Parathyroid adenoma (tissue), 2 donors: ENCODE measurements around the gene IGDCC3.

ENCODE experiments used
- H2AFZ ChIP-seq: fragments of 300-600 bp; sonication (generic); one replicate; pipeline ENCODE4 v1.7.0; 2017; ENCODE audit warnings: antibody characterized with exemption, mild to moderate bottlenecking
- H3K27ac ChIP-seq: fragments of 300-600 bp; sonication (generic); one replicate; pipeline ENCODE4 v1.7.0; 2017
- H3K27me3 ChIP-seq: fragments of 300-600 bp; sonication (generic); one replicate; pipeline ENCODE4 v1.7.0; 2017; ENCODE audit warnings: low read length; ENCODE audit not compliant: control insufficient read depth, insufficient read depth
- H3K36me3 ChIP-seq: fragments of 300-600 bp; sonication (generic); one replicate; pipeline ENCODE4 v1.7.0; 2017; ENCODE audit warnings: low read length; ENCODE audit not compliant: control insufficient read depth, insufficient read depth
- H3K4me1 ChIP-seq: fragments of 300-600 bp; sonication (generic); one replicate; pipeline ENCODE4 v1.7.0; 2017; ENCODE audit warnings: control low read depth
- H3K4me2 ChIP-seq: fragments of 300-600 bp; sonication (generic); one replicate; pipeline ENCODE4 v1.7.0; 2017; ENCODE audit warnings: low read length
- H3K4me3 ChIP-seq: fragments of 300-600 bp; sonication (generic); one replicate; pipeline ENCODE4 v1.7.0; 2017; ENCODE audit warnings: low read depth, low read length
- H3K79me2 ChIP-seq: fragments of 300-600 bp; sonication (generic); one replicate; pipeline ENCODE4 v1.7.0; 2017; ENCODE audit warnings: control low read depth
- H3K9ac ChIP-seq: fragments of 300-600 bp; sonication (generic); one replicate; pipeline ENCODE4 v1.7.0; 2017; ENCODE audit warnings: mild to moderate bottlenecking
- H3K9me3 ChIP-seq: fragments of 300-600 bp; sonication (generic); one replicate; pipeline ENCODE4 v1.7.0; 2017; ENCODE audit warnings: low read length; ENCODE audit not compliant: control insufficient read depth
- CTCF ChIP-seq: fragments of 300-600 bp; sonication (generic); IDR thresholded peaks from one replicate; pipeline ENCODE4 v1.7.0; 2017; ENCODE audit warnings: antibody characterized with exemption, mild to moderate bottlenecking
- donor health status: primary hyperparathyroidism.

The IGDCC3 gene

GRCh38 chr15:65334586-65335231 is 43.1 kb downstream of the IGDCC3 start:
- no peaks in the 10 kb centered on the region for H3K36me3 ChIP-seq
- no peak overlapping the region for H3K4me2 ChIP-seq
- no peak overlapping the region for H2AFZ ChIP-seq
- no peaks in the 10 kb centered on the region for H3K9me3 ChIP-seq
- H3K79me2 ChIP-seq: no peaks in the 10 kb centered on the region
- H3K9ac ChIP-seq: no peak overlapping the region
- H3K27me3 ChIP-seq: no peaks in the 10 kb centered on the region
- no peak overlapping the region for H3K27ac ChIP-seq
- no peak for TF ChIP-seq CTCF
- H3K4me1 ChIP-seq: no peaks in the 10 kb centered on the region
- H3K4me3 ChIP-seq: no peak overlapping the region

GRCh38 chr15:65333856-65334255 is 43.9 kb downstream of the IGDCC3 start:
- Histone ChIP-seq H3K36me3 (no peaks in the 10 kb centered on the region), H3K79me2 (no peaks in the 10 kb centered on the region), H3K4me1 (no peaks in the 10 kb centered on the region), H3K4me3 (no peak overlapping the region), H3K27ac (no peak overlapping the region), H3K9ac (no peak overlapping the region), H3K9me3 (no peaks in the 10 kb centered on the region), H3K4me2 (no peak overlapping the region), H3K27me3 (no peaks in the 10 kb centered on the region), H2AFZ (no peak overlapping the region)
- no peak for TF ChIP-seq CTCF

GRCh38 chr15:65333148-65333820 is 44.5 kb downstream of the IGDCC3 start:
- H3K4me2 ChIP-seq: no peak overlapping the region
- no peaks in the 10 kb centered on the region for H3K27me3 ChIP-seq
- H3K9me3 ChIP-seq: no peaks in the 10 kb centered on the region
- H3K79me2 ChIP-seq: no peaks in the 10 kb centered on the region
- no peak overlapping the region for H3K4me3 ChIP-seq
- H3K36me3 ChIP-seq: no peaks in the 10 kb centered on the region
- H2AFZ ChIP-seq: no peak overlapping the region
- no peak for TF ChIP-seq CTCF
- H3K4me1 ChIP-seq: no peaks in the 10 kb centered on the region
- H3K9ac ChIP-seq: no peak overlapping the region
- H3K27ac ChIP-seq: no peak overlapping the region

- H3K79me2 ChIP-seq: no peaks in the 10 kb centered on the region
- H3K9ac ChIP-seq: no peak overlapping the region
- H3K27me3 ChIP-seq: no peaks in the 10 kb centered on the region
- TF ChIP-seq CTCF: no peak
- no peaks in the 10 kb centered on the region for H3K9me3 ChIP-seq
- H3K4me1 ChIP-seq: no peaks in the 10 kb centered on the region
- H2AFZ ChIP-seq: no peak overlapping the region
- no peak overlapping the region for H3K4me3 ChIP-seq
- no peak overlapping the region for H3K4me2 ChIP-seq
- H3K27ac ChIP-seq: no peak overlapping the region
- H3K36me3 ChIP-seq: no peaks in the 10 kb centered on the region
These were observed 45.2 kb downstream of the IGDCC3 start for GRCh38 chr15:65332391-65333147.
